Measurements from ENCODE around the gene UPF3A.
A peak's percentile ranks its signal among the peaks of the same experiment; 100 is the strongest.

Gene UPF3A

DNA sequence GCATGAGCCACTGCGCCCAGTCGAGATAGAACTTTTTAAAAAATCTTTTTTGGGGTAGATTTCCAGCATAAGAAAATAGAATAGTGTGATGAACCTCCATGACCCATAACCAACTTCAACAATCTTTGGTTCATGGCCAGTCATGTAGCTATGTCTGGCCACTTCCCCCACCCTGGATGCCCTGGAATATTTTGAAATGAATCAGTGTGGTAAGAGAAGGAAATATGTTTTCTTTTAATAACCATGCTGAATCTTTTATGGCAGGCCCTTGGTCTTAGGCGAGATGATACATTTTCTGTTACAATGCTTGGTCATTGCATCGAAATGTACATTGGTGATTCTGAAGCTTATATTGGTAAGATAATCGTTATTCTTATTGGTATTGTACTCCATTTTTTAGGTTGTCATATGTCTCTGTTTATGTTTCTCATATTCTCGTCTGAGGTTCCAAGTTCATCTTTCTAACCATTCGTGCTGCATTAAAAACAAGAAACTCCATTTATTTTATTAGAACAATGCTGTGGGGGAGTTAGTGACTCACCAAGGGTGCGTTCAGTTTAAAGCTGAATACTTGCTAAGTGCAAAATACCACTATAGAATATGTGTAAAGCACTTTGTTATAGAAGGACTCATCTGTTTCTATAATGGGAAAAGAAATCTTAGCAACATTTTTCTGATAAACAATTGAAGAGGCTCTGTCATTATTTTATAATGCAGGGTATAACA lies 16.4 kb upstream of the UPF3A start:
- no peak for DNase-seq

DNA sequence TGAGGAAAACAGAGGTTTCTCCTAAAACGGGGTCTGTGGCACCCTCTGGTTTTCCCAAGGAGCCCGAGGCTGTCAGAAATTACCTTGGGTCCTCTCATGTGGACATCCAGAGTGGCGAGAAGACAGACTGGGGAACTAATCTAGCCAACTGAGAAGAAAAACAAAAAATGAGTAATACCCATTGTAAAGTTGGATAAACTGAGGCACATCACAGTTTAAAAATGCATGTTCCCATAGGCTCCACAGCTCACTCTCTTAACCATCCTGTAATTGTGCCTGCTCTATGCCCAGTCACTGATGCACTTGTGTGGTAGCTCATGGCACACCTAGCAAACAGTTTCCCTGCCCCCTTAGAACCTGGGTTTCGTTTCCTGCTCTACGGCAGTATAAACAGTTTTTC lies 15.2 kb upstream of the UPF3A start:
- no peak for DNase-seq

DNA sequence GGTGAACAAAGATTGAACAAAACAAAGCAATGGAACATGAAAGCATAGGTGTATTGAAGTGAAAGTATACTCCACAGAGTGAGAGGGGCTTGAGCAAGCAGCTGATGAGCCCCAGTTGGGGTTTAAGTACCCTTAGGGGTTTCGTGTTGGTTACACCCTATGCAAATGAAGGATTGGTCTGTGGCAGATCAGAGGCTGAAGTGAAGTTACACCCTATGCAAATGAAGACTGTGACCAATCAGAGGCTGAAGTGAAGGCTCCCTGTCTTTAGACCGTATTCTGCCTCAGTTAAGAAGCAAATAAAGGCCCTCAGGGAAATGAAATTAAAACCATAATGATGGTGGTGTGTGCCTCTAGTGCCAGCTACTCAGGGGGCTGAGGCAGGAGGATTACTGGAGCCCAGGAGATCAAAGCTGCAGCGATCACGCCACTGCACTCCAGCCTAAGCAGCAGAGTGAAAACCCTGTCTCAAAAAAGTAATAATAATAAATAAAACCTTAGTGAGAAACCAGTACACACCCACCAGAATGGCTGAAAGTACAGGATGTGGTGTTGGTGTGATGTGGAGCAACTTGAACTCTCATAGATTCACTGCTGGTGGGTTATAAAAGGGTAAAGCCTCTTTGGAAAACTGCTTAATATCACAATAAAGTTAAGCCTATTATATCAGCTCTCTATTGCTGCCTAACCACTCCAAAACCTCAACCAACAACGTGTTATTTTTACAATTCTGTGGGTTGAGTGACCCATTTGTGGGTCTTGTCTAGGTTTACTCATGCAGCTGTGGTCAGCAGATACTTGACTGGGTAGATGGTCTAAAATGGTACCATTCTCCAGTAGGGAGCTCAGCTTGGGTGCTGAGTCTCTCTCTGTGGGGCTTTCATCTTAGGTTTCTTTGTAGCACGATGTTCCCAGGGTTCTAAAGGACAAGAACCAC lies 12.8 kb upstream of the UPF3A start:
- no peak for DNase-seq

DNA sequence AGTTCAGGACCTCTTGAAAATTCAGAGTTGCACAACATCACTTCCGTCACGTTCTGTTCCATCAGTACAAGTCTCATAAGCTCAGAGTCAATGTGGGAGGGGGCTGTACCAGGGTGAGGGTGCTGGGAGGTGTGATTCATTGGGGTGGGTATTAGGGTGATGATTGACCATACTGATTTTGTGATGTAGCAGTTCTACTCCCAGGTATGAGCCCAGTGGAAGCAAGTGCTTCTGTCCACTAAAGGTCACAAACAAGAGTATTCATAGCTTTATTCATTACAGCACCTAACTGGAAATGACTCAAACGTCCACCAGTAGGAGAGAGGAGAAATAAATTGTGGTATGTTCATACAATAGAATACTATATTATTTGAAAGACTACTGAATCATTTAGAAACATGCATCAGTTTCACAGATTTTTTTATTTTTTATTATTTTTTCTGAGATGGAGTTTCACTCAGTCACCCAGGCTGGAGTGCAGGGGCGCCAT lies 12.1 kb upstream of the UPF3A start:
- no peak for DNase-seq

DNA sequence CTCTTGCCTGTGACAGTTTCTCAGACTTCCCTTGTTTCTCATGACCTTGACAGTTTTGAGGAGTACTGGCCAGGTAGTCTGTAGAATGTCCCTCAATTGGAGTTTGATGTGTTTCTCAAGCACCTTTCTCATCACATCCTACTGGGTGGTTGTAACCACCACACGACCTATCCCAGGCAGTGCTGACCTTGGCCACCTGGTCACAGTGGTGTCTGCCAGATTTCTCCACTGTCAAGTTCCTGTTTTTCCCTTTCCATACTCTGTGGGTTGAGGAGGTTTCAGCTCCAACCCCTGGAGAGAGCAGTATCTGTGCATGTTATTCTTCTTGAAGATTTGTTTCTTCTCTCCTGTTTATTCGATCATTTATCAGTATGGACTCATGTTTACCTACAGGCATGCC lies 8.4 kb upstream of the UPF3A start:
- no peak for DNase-seq

DNA sequence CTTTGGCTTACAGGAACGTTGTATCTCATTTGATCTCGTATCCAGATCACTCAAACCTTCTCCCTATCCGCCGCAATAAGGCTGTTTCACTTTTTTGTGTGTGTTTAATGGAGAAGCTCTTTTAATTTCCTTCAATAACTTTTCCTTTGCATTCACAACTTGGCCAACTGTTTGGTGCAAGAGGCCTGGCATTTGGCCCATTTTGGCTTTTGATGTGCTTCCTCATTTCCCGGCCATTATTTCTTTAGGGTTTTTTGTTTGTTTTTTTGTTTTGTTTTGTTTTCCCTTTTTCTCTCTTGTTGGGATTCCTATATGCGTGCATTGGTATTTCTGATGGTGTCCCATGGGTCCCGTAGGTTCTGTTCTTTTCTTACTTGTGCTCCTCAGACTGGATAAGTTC lies 6.1 kb upstream of the UPF3A start:
- DNase-seq: peak; percentile 57 to 58

DNA sequence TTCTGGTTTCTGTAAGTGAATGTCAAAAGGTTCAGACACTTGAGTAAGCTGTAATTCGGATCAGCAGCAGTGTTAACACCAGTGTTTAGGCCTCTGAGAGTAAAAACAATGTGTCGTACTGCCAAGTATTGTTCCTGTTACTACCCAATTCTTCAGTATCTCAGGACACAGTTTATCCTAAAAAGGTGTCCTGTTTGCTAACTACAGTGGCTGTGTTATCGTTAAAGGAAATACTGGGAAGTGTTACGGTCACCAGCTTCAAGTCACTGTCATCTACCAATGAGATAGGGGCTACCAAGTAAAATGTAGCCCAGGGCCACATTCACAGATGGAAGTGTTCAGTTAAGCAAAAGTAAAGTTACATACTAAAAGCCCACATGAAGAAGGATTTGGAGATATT lies 2.3 kb upstream of the UPF3A start:
- DNase-seq: no peak

DNA sequence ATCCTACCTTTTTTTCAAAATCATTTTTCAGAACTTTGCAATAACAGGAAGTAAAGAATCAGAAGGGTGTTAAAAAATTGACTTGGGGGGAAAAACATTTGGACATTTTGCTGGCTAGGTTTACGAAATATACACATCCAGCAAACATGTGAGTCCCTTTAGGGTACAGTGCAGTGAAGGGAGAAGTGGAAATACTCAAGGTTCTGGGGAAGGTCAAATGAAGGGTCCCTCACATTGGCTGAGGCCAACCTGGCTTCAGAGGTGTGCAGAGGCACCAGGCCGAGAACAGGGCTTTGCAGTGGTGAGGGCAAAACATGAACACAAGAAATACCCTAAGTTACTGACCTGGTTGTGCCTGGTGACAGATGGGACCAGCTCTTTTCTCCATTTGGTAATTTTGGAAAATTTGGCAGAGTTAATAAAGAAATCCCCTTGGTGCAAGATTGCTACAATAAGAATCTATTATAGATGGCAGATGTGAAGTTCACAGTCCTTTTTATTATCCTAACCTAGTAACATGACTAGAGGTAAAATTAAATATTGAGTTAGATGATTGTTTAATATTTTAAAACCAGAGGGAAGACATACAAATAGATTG lies 1.5 kb upstream of the UPF3A start:
- DNase-seq: peak in 1 of 2 experiments; percentile 20

DNA sequence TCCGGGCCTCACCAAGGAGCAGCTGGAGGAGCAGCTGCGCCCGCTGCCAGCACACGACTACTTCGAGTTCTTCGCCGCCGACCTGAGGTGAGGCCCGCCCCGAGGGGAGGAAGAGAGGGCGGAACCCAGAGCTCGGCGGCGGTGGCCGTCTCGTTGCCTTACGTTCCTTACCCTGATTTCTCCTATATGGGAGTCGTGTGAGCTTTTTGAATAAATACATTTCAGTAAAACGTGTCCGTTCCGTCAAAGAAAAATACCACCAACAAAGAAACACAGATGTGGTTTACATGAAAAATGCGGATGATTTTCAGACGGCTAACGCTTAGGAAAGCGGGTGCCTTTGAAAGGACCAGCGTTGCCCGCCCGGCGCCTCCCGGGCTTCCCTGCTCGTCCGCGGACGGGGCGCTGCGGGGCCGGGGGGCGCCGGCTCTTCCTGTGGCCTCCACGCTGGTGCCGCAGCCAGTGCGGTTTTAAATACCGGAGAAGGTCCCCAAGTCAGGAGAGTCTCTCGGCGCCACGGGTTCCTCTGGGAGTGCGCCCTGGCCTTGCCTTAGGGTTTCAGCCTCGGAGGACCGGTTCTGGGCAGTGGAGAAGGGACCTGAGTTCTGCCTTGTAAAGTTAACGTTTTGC lies 755 bp downstream of the UPF3A start:
- peak; percentile 64 to 73 for DNase-seq

DNA sequence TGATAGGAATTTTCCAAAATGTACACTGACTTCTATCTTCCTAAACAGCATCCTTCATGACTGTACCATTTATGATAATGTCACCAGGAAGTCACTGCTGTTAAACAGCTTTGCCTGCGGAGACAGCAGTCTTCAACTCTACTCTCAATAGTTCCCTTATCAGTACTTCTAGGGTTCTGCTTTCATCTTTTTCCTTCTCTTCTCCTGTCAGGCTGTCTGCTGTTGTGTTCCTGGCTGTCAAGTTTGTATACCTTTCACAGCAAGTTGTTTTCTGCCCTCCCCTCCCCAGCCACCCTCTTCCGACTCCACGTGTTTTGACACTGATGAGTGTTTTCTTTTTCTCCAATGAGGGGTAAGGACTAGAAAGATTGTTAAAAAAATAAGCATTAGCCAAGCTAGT lies 2.2 kb downstream of the UPF3A start:
- DNase-seq: peak; percentile 7 to 17

DNA sequence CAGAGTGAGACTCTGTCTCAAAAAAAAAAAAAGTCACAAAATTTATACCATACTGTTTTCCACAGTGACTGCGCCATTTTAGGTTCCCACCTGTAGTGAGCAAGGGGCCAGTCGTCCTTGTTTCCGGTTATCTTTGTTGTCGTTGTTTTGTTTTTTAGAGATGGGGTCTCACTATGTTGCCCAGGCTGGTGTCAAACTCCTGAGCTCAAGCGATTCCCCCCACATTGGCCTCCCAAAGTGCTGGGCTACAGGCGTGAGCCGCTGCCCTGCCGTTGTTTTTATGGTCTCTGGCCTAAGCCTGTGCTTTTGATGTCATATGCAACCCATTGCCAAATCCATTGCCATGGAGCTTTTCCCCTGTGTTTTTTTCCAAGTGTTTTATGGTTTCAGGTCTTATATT lies 3.3 kb downstream of the UPF3A start:
- DNase-seq: no peak

DNA sequence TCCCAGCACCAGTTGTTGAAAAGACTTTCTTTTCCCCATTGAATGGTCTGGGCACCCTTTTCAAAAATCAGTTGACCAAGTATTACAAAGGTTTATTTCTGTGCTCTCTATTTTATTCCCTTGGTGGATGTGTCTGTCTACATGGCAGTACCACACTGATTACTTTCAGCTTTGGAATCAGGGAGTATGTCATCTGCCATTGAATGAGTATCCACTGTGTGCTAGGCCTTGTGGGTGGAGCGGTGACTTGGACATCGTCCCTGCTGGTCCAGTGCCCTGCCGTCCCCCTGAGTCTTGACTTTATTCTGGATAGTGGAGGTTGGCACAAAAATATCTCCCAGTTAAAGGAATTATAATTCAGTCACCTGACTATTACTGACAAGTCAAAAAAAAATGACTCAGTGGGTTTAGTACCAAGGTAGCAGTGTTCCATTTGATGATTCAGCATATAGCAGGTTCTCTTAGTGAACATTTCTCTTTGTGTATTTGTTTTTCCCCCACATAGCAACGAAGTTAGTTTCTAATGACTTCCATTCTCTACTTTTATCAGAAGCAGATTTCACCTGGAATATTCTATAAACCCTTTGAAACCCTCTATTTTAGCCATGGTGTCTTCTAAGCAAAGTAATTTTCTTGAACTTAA lies 3.9 kb downstream of the UPF3A start:
- no peak for DNase-seq

DNA sequence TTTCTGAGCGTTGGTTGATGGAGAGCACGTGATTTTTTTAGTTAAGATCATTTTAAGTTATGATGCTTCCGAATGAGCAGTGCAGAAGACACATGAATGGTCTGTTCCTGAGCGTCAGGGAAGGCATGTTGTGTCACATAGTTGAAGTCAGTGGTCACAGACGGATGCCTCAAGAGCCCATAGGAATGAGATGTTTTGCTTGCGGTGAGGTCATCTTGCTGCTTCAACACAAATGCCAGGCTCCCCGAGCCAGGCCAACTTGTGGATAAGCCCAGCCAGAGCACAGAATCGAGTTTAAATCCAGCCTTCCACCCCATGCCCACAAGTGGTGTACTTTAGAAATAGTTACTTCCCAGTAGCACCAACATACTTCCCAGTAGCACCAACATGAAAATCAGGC lies 5.4 kb downstream of the UPF3A start:
- no peak for DNase-seq

DNA sequence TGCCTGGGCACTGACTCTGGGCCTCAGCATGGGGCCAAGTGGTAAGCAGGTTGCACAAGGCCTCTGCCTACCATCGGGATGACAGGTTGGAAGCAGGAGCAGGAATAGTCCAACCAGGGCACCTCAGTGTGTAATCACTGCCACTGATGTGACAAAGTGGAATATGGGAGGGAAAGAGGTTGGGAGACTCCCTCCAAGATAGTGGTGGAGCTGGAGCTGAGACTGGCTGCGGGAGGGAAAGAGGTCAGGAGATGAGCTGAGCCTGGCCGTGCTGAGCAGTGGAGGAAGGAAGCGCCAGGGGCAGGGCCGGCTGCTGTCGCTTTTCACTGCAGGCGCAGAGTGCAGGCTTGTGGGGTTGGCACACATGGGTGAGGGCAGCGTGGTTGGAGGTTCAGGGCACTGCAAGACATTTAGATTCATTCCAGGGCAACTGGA lies 6.8 kb downstream of the UPF3A start:
- no peak for DNase-seq

DNA sequence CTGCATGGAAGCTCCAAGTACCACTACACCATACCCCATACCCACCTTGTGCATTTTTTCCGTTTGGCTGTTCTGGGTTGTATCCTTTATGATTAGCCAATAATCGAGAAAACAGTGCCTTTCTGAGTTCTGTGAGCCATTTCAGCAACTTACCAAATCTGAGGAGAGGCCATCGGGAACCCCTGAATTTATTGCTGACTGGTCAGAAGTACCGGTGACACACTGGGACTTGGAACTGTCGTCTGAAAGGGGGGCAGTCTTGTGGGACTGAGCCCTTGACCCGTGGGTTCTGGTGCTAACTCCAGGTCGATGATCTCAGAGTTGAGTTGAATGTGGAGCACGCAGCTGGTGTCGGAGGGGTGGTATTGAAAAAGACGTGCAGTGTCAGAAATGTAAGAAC lies 15.0 kb downstream of the UPF3A start:
- DNase-seq: no peak

DNA sequence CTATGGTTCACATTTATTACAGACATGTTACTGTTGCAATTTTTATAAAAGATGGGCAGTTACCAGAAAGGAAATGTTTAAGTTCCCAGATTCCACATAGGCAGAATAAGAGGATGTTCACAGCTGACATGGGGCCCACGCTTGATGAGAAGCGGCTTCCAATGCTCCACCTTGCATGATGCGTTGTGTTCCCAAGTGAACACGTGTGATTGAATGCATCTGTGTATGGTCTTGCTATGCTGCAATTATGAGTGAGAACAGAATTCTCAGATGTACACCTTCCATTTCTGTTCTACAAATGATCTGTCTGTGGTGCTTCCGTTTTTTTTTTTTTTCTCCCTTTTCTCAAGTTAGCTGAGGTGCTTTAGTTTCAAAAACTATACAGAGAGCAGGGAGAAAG lies 15.5 kb downstream of the UPF3A start:
- no peak for DNase-seq

DNA sequence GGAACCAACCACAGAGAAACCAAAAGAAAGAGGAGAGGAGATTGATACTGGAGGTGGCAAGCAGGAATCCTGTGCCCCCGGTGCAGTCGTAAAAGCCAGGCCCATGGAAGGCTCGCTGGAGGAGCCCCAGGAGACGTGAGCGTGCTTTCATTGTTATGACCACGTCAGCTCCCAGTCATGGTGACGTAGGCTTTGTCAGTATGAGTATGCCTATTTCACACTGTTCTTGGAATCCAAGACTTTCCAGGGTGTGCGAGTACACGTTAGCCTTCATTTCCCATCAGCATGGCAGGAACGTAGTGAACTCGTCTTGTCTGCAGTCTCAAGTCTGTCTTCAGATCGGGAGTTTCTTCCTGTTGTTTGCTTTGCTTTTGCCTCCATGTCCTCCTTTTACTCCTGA lies 17.5 kb downstream of the UPF3A start:
- DNase-seq: no peak

DNA sequence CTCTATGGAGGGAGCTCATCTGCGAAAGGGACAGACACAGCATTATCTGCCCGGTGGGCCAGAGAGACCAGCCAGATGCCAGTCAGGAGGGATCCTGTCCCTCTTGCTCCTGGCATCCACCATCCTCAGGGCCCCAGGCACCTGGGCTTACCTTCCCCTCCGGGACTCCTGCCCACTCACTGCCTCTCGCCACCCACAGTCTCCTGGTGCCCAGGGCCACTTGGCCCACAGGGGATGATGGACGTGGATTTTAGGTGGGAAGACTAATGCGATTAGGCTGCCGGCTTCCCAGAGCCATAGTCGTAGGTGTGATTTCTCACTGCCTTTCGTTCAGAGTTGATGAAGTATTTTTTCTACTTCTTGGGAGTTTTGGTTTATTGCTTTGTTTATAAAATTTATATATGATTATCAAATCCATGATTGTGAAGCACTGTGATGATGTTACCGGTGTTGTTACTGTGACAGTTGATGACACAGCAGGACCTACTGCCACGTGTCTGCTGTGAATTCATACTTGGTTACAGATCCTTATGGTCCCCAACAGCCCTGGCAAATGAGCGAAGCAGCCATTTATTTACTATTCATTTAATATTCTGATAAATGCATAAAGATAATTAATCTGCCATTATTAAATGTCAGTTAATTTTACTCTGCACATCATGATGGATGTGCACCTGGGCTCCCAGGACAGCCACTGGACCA lies 18.4 kb downstream of the UPF3A start:
- no peak for DNase-seq

DNA sequence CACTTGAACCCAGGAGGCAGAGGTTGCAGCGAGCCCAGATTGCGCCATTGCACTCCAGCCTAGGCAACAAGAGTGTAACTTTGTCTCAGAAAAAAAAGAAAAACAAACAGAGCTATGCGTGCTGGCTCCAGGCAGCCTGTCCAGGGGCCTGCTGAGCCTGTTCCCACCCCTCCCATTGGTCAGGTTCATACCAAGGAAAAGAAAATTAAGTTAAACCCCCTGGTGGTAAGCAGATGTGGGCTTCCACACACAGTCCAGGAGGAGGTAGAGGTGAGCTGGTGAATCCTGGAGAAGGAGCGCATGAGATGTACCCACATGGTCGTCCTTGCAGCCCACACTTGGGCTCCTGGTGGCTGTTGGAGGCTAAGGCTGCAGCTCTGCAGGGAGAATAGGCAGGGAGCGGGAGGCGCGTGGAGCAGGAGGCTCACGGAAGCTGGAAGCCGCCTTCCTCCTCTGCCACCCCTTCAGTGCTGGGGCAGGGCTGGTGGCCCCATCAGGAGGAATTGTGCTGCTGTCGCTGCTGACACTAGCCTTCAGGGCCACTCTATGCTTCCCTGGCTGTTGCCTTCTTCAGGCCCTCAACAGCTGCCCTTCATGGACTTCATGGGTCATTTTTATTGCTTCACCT lies 22.4 kb downstream of the UPF3A start:
- DNase-seq: no peak

DNA sequence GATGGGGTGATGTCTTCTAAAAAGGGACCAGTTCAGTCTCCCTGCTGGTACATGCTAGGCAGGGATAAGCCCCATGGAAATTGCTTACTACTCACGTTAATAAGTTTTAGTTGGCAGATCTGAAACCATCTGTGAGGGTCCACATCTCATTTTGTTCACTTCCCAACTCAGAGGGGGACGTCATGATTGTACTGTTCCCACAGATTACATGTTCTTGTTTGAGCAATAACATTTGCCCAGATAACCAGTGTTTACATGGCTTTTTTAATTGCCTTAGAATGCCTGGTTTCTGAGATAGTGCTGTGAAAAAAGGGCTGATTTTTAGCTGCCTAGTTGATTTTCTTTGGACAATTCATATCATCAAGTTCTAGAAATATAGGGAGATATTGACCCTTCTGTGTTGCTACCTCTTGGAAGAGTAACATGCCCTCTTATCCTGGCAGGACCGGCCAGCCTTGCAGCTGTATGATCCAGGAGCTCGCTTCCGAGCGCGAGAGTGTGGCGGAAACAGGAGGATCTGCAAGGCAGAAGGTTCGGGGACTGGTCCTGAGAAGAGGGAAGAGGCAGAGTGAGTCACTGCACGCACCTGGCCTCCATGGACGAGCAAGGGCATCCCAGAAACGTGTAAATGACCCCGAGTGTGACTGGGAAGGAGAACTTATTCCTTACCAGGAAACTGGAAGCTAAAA lies 23.1 kb downstream of the UPF3A start:
- no peak for DNase-seq

DNA sequence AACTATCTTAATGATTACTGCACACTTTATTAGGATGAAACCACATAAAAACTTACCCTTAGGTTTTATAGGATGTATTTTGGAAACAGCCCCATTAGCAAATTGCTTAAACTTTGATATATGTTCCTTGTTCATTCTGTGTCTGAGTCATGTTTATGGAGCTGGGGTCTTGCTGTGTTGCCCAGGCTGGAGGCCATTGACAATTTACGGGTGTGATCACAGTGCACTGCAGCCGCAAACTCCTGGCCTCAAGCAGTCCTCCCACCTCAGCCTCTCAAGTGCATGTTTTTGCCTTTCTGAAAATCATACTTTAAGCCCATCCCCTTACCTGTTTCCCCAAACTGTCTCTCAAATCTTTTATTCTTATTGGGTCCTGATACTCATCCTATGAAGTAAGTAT lies 27.7 kb downstream of the UPF3A start:
- DNase-seq: no peak
